GM21526 (cell line): Measurements from ENCODE around the gene FADS2.
"Not testable (repeated sequence)": the region's sequence is repeated elsewhere in the genome, so short reads cannot be mapped to it uniquely, and the experiment has no call there.

Experiments used
- ATAC-seq: cut with Tn5 transposase; IDR thresholded peaks from one replicate; pipeline ENCODE4 v1.9.1; 2021; ENCODE audit warnings: moderate library complexity; ENCODE audit not compliant: unreplicated experiment, low FRiP score

The FADS2 gene

DNA sequence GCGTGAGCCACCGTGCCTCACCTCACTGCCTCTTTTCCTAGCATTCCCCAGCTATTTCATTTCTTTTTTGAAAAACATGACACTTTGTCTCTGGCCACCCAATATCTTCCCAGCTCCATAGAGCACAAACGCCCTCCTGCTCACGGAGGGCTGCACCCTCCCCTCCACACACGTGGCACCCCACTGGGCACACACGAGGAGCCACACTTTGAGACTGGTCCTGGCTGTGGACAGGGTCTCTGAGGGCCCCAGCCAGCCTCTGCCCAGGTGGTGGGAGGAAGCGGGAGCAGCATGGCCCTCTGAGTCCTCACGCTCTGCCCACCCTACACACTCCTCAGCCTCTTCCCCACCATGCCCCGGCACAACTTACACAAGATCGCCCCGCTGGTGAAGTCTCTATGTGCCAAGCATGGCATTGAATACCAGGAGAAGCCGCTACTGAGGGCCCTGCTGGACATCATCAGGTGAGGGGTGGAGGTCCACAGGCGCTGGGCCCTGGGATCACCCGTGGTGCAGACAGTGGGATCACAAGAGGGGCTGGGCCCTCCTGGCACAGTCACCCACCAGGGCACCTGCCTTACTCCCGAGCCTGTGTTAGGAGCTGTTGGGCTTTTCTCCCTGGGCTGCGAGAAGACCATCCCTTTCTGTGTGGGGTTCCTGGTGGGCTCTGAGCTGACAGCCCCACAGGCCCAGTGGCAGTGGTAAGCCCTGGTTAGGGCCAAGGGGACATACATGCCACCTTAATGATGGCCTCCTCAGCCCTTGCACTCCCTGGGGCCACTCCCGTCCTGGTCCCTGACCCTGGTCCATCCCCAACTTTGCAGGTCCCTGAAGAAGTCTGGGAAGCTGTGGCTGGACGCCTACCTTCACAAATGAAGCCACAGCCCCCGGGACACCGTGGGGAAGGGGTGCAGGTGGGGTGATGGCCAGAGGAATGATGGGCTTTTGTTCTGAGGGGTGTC, 37.0 kb downstream of the FADS2 start:
- ATAC-seq, result no peak

DNA sequence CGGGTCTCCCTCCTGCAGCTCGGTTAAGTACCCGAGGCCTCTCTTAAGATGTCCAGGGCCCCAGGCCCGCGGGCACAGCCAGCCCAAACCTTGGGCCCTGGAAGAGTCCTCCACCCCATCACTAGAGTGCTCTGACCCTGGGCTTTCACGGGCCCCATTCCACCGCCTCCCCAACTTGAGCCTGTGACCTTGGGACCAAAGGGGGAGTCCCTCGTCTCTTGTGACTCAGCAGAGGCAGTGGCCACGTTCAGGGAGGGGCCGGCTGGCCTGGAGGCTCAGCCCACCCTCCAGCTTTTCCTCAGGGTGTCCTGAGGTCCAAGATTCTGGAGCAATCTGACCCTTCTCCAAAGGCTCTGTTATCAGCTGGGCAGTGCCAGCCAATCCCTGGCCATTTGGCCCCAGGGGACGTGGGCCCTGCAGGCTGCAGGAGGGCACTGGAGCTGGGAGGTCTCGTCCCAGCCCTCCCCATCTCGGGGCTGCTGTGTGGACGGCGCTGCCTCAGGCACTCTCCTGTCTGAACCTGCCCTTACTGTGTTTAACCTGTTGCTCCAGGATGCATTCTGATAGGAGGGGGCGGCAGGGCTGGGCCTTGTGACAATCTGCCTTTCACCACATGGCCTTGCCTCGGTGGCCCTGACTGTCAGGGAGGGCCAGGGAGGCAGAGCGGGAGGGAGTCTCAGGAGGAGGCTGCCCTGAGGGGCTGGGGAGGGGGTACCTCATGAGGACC, 38.3 kb downstream of the FADS2 start:
- ATAC-seq, result no peak

DNA sequence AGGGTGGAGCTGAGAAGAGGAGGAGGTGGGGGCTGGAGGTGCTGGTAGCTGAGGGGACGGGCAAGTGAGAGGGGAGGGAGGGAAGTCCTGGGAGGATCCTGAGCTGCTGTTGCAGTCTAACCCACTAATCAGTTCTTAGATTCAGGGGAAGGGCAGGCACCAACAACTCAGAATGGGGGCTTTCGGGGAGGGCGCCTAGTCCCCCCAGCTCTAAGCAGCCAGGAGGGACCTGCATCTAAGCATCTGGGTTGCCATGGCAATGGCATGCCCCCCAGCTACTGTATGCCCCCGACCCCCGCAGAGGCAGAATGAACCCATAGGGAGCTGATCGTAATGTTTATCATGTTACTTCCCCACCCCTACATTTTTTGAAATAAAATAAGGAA, 38.9 kb downstream of the FADS2 start:
- no peak for ATAC-seq

DNA sequence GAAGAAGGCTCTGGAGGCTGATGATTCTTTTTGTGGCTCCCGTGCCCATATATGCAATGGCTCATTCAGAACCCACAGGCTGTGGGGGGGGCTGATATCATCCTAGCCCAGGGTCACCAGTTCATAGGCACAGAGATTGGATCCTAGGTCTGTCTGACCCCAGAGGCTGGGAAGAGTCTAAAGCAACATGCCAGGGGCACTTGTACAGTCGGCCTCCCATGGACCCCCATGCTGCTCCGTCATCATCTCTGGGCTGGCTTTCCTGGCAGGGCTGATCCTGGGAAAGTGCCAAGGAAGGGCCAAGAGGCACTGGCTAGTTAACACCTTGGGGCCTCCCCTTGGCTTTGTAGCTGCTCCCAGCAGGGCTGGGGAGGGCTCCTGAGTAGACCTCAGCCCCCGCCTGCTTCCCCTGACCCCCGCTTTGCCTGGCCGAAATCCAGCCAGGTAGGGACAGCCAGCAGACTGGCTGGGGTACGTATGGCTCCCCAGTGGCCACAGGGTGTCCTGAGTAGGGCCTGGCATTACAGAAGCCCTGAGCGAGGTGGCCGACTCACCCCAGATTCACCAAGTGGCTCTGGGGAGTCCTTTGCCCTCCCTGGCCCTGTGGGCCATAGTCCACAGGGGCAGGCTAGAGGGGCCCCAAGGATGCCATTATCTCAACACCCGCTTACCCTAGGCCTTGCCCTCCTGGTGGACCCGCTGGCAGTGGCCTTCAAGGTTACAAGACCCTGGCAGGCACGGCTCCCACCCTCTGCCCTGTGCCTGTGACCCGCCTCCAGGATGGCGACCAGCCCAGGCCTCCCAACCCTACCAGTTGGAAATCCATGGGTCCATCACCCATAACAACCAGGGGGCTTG, 40.7 kb downstream of the FADS2 start:
- ATAC-seq, result no peak

DNA sequence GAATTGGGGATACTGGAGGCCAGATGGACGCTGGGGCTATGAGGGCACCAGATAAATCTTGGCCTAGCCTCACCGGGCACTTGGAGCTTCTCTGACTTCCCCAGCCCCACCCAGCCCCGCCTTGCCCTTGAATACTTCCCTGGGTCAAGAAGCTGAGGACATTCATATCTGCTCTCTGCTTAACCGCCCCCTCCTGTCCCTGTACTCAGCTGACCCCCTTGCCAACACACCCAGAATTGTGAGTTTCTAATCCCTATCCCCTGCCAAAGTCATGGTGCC, 41.3 kb downstream of the FADS2 start:
- ATAC-seq, result no peak

DNA sequence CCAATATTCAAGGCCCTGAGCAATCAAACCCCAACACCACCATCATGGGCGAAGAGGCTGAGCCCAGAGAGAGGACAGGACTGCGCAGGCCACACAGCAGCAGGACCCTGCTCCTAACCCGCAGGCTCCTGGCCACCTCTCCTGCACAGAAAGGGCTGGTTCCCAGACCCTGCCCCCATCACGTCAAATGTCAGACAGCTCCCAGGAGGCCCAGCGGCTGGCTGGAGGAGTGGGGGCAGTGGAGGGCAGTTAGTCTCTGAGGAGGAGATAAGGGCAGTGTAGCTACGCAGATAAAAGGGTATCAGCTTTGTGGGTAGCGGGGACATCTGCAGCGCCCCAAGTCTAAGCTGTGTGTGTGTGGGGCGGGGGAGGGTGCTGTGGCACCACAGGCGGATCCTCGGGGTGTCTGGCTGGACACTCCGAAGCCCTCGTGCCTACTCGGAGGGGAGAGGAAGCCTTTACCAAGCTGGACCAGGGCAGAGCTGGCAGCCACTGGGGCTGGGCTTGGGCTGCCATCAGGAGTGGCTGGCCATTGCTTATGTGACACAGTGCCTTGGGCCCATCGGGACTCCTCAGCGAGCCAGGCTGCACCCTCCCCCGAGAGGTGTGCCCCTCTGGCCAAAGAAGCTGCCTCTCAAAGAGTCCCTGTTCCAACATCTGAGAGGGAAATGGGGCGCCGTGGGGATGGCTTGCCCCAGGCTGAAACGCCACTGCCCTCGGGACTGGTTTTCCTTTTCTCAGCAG, 41.8 kb downstream of the FADS2 start:
- no peak for ATAC-seq

DNA sequence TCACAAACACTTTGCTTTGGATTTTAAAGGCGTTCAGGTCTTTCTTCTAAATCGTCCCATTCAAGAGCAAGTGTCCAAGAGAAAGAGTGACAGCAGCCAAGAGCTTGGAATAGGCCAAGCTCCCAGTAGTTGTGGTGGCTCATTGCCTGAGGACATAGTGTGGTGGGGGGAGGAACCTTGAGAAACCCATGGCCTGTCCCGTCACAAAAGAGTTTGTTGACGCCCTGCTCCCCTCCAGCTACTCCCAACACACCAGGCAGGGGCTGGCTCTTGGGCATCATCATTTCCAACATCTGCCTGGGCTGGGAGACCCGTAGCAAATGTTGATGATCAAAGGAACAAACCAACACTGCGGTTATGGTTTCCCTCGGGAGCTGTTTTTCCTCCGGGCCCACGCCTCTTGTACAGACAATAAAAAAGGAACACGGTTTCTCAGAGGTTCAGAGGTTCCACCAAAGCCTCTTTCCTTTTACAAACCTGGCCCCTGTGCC, 42.5 kb downstream of the FADS2 start:
- ATAC-seq, result no peak

DNA sequence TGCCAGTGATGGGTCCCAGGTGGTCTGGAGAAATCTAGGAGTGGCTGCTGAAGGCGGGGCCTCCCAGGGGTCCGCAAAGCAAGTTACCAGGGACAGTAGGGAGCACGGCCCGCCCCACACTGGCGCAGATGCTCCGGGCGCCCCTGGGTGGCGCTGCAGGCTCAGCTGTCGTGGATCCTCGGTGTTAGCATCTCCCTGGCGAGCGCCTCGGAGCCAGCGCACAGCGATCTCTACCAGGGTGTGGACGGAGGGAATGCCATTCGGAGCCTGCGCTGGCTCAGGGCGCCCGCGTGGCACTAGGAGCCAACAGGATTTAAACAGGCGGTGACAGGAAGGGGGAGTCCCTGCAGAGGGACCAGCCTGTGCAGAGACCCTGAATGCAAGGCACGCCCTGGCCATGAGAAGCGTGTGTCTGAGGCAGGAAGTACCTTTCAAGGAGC, 43.1 kb downstream of the FADS2 start:
- no peak for ATAC-seq

DNA sequence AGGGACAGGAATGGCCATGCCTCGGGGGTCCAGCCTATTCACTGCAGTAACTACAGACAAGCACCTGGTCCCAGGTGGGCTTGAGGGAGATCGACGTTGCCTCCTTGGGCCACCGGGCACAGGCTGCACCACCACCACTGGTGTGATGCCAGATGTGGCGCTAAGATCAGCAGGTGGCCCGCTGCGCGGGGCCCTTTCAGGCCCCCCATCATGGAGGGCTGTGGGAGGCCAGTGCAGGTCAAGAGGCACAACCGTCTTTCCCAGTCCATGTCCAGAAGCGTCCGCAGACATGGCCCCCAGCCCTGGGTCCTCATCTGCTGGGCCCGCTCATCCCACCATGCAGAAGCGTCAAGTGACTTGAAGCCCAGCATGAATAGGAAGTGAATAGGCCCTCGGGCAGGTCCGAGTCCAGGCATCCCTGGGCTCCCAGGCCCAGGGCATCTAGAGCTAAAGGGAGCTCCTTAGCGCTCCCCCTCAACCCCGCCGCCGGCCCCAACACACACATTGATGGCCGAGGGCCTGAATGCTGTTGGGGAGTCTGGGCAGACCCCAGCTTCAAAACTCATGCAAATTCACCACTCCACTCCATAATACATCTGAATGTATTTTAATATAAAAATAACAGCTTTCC, 45.0 kb downstream of the FADS2 start:
- ATAC-seq, result no peak

DNA sequence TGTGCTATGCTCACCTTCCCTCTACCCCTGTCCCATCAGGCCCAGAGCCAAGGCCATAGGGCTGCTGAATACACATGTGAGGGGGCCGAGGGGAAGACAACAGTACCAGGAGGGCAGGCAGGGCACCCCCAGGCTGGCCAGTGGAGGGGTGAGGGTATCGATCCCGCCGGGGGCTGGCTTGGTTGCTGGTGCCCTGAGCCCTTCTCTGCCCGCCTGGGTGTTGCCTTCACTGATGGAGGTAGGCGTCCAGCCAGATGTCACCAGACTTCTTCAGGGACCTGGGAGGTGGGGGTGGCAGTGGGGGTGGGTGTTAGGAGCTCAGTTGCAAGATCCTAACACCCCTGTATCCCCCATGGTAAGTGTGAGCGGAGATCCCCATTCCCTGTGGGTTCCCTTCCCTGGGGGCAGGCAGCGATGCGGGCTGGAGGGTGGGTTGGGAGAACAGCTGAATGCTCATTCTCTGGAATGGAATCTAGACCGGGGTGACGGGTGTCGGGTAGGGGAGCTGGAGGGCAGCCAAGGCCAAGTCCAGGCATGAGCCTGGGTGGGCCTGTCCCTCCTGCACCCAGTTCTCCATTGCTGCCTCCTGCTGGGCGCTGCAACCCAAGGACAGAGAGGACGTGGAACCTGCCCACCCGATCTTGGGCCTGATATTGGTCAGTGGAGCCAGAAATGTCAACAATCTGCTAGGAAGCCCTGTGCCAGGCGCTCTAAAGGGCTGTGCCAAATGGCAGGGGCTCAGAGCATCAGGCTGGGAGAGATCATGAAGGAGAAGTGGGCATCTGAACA, 45.7 kb downstream of the FADS2 start:
- no peak for ATAC-seq

DNA sequence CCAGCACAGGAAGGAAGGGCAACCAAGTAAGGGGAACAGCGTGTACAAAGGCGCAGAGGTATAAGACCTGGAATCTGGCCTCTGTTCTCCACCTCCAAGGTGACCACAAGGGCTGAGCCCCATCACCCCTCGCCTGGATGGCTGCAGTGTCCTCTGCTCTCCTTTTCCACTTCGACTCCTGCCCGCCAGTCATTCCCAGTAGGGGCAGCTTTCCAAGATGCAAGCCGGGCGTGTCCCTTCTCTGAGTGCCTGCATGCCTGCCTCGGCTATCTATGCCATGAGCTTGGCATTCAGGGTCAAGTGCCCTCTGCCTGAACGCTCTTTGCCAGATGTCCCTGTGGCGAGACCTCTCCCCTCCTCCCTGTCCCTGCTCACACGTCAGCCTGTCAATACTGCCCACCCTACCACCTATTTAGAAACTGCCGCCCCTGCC, 46.3 kb downstream of the FADS2 start:
- ATAC-seq, result no peak

DNA sequence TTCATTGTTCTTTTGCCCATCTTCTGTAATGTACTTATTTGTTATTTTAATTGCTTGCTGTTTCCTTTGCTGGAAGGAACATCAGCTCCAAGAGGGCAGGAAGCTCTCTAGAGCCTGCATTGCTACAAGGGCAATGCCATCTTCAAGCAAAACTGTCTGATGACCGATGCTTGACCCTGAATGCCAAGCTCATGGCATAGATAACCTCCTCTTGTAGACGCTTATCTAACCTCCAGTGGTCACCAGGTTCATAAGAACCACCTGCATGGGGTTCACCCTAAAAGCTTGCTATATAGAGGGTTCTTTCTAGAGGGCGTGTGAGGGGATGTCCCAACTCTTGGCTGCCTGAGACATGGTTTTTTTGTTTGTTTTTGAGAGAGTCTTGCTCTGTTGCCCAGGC, 46.8 kb downstream of the FADS2 start:
- no peak for ATAC-seq

DNA sequence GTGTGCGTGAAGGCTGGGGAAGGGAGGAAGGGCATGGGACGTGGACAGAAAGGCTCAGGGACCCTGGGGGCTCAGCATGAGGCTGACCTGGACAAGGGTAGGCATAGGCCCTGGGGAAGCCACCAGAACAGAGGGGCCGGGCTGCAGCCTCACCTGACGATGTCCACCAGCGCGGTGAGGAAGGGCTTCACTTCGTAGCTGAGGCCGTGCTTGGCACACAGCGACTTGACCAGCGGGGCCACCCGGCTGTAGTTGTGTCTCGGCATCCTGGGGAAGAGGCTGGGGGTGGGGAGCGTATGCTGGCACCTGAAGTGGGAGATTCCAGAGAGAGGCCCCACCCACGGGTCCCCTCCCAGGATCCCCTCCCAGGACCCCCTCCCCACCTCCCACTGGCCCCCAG, 47.6 kb downstream of the FADS2 start:
- no peak for ATAC-seq

DNA sequence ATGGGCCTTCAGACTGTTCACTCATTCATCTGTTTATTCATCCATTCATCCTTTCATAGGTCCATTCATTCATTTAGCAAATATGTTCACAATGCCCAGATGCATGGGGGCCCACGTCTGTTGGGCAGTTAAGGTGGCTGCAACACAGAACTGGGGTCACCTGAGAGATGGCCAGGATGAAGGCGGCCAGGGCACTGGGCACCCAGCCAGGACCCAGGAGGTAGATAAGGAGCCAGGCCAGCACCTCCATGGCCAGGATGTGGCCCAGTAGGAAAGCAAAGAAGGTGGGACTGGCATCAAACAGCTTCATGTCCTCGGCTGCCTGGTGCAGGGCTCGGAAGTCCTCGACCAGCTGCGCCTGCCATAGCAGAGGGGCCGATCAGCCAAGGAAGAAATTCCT, 51.1 kb downstream of the FADS2 start:
- ATAC-seq, result no peak

DNA sequence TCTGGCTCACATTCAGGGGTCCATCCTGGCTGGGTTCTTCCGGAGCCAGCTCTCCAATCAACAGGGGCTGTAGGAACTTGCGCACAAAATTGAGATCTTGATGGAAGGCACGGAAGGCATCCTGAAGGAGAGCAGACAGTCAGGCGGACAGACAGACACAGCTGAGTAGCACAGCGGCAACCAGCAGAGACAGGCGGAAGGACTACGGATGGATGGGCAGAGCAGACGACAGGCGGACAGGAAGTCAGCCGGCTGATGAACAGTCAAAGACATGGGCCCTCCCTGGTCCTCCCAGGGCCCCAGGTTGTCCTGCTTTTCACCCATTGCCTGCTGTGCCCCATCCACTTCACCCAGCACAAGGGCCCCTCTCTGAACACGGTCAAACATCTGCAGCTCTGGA, 51.9 kb downstream of the FADS2 start:
- no peak for ATAC-seq

DNA sequence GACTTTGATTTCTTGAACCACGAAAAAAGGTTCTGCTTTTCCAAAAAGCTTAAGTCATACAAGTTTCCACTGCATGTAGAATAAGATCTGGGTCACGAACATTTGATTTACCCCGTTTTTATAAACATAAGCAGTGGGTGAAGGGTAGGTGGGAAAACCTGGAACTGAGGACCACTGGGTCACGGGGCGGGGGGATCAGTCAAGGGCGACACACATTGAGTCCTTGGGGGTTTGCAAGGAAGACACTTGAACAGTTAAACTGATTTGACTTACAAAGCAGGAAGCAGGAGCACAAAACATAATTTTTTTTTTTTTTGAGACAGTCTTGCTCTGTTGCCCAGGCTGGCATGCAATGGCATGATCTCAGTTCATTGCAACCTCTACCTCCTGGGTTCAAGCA, 52.4 kb downstream of the FADS2 start:
- no peak for ATAC-seq

DNA sequence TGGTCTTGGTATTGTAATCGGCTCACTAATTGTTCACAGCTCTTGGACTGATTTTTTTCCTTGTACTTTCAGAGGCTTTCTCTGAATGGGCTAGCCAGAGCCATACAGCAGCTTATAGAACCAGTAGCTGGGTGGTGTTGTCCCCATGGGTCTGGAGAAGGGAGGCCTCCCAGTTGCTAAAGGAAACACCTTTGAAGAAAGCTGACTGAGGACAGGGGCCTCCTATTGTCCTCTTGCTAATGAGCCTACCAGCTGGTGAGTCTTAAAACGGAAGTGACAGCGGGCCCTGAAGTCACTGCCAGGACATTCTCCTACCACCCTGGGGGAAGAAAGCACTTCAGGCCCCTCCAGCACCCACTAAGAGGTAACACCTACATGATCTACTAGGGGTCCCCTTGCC, 53.3 kb downstream of the FADS2 start:
- ATAC-seq, result no peak

DNA sequence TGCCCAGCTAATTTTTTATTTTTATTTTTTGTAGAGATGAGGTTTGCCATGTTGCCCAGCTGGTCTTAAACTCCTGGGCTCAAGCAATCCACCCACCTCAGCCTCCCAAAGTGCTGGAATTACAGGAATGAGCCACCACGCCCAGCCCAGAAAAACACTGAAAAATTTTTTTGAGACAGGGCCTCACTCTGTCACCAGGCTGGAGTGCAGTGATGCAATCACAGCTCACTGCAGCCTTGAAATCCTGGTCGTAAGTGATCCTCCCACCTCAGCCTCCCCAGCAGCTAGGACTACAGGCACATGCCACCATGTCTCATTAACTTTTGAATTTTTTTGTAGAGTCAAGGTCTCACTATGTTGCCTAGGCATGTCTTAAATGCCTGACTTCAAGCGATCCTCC, 54.2 kb downstream of the FADS2 start:
- ATAC-seq, result not testable (repeated sequence)

DNA sequence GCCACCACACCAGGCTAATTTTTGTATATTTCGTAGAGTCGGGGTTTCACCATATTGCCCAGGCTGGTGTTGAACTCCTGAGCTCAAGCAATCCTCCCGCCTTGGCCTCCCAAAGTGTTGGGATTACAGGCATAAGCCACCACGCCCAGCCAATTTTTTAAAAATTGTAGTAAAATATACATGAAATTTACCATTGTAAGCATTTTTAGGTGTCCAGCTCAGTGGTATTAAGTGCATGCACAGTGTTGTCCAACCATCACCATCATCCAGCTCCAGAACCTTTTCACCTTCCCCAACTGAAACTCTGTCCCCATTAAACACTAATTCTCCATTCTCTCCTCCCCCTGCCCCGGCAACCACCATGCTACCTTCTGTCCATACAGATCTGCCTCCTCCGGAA, 54.8 kb downstream of the FADS2 start:
- ATAC-seq, result no peak
